Activated T-cell treated with anti-CD3 and anti-CD28 coated beads, Interleukin-2, amount 50 U/mL, for 72 hours (primary cell): ENCODE measurements around the gene P2RX4. TPM values are rescaled to one million over a fixed set of nuclear protein-coding genes. Genes with fewer than 3 reads are reported as not detected.
"Not testable (repeated sequence)": the region's sequence is repeated elsewhere in the genome, so short reads cannot be mapped to it uniquely, and the experiment has no call there.

ENCODE experiments used
- ATAC-seq, 2 donors: fragments of 150-1000 bp; cut with Tn5 transposase; replicated peaks in 1 of 2; 2 replicates each; pipeline ENCODE4 v1.10.0; 2021; ENCODE audit warnings: moderate library complexity in 2 of 2, mild to moderate bottlenecking in 1 of 2
- DNase-seq, 2 donors: peaks; one replicate each; pipeline ENCODE4 v3.0.0; 2021 to 2022; ENCODE audit warnings: mixed read lengths in 1 of 2
- H3K27ac Mint-ChIP-seq: one replicate; pipeline ENCODE4 v1.8.0; 2022; ENCODE audit warnings: mild to moderate bottlenecking, moderate library complexity, mixed read lengths
- H3K27me3 Mint-ChIP-seq: one replicate; pipeline ENCODE4 v1.8.0; 2022; ENCODE audit warnings: low read depth, mixed read lengths
- H3K36me3 Mint-ChIP-seq, 2 donors: one replicate each; pipeline ENCODE4 v1.8.0; 2022; ENCODE audit warnings: mixed read lengths in 2 of 2, mild to moderate bottlenecking in 1 of 2; ENCODE audit not compliant: insufficient read depth in 2 of 2
- H3K4me1 Mint-ChIP-seq: one replicate; pipeline ENCODE4 v1.8.0; 2022; ENCODE audit warnings: low read depth, mixed read lengths
- H3K4me3 Mint-ChIP-seq, 2 donors: one replicate each; pipeline ENCODE4 v1.8.0; 2022; ENCODE audit warnings: mild to moderate bottlenecking in 2 of 2, mixed read lengths in 2 of 2, moderate library complexity in 2 of 2
- H3K9me3 Mint-ChIP-seq, 2 donors: one replicate each; pipeline ENCODE4 v1.8.0; 2022; ENCODE audit warnings: mixed read lengths in 2 of 2
- total RNA-seq, 2 donors: library from RNA; stranded (reverse); gene quantifications; one replicate each; pipeline ENCODE4 v1.2.3, GENCODE V29; 2022

Gene P2RX4
- total RNA-seq, 2 donors from 2014 or later, result 29.7 to 35.1 TPM

DNA sequence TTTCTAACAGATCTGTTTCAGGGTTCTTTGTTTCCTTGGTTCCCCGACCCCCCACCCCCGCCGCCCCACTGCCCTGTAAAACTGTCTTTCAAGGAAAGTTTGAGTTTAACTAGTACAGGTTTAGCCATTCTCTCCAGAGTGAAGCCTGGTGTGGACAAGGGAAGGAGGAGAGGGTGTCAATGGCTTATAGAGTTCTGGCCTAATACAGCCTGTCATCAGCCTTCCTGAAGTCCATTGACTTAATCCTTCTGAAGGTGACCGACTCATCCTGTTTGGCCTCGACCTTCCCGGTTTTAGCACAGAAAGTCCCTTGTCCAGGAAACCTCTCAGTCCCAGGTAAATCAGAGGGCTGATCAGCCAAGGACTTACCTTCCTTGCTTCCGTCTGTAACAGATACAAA lies 11.0 kb upstream of the P2RX4 start:
- Mint-ChIP-seq H3K27me3 (no peaks in the 10 kb centered on the region), H3K4me3 (no peak overlapping the region), H3K36me3 (no peaks in the 10 kb centered on the region), H3K27ac (no peak overlapping the region), H3K4me1 (peaks cover 8% of the 10 kb centered on the region), H3K9me3 (no peaks in the 10 kb centered on the region)
- DNase-seq (no peak), ATAC-seq (no peak)

DNA sequence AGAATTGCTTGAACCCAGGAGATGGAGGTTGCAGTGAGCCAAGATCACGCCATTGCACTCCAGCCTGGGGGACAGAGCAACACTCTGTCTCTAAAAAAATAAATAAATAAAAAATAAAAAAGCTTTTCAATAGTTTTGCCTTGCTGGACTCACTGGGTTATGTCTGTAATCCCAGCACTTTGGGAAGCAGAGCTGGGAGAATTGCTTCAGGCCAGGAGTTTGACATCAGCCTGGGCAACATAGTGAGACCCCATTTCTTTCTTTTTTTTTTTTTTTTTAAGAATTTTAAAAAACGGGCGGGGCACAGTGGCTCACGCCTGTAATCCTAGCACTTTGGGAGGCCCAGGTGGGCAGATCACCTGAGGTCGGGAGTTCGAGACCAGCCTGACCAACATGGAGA lies 8.8 kb upstream of the P2RX4 start:
- not testable (repeated sequence) for H3K27ac Mint-ChIP-seq, ATAC-seq, H3K36me3 Mint-ChIP-seq, H3K4me3 Mint-ChIP-seq, H3K9me3 Mint-ChIP-seq, H3K27me3 Mint-ChIP-seq, DNase-seq, H3K4me1 Mint-ChIP-seq

DNA sequence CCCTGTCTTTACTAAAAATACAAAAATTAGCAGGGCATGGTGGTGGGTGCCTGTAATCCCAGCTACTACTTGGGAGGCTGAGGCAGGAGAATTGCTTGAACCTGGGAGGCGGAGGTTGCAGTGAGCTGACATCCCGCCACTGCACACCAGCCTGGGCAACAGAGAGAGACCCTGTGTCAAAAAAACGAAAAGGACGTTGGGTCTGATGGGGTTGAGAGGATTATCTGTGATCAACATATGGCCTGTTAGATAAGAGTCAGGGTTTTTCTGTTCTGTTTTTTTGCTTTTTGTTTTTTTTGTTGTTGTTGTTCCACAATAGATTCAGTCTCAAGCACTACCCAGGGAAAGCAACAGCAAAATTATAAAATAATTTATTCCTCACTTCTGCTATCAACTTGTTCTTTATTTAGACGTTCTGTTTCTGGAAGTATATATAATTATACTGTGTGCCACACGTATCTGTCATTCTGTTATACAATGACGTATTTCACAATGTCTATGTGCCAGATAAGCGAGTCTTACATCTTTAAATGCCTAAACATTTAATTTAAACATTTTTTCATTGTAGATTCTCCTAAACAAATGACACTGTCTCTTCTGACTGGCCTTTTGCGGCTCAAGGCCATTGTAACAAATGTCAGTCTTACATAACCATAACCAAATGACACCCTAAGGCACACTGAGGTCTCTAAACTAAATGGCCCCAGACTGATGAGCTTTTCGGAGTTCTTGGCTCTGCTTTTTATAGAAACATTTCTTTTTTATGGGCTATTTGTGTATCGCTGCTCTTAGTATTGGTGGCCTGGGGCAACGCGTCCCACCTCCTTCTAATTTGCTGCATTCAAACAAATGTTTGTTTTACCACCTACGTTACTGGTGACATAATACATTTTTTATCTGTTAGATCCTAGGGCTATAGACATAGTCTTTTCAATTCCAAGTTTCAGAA lies 7.2 kb upstream of the P2RX4 start:
- Mint-ChIP-seq H3K27me3 (no peaks in the 10 kb centered on the region), H3K36me3 (no peaks in the 10 kb centered on the region), H3K4me3 (no peak overlapping the region), H3K27ac (no peak overlapping the region), H3K4me1 (no peaks in the 10 kb centered on the region), H3K9me3 (no peaks in the 10 kb centered on the region)
- no peak for DNase-seq
- no peak for ATAC-seq

DNA sequence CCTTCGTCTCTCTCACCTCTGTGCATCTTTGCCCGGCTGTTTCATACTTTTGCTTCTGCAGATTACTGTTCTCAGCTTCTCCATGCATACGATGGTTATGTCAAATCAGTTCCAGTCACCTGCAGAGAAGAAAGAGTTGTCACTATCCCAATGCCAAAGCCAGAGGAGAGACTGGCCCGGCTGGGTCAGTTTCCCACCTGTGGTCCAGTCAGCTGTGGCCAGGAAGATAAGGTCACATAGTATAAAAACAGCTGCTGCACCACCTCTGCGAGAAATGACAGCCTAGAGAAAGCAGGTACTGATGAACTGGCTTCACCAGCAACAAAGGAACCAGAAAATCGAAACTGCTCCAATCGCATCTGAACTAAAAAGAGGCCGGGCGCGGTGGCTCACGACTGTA lies 6.4 kb upstream of the P2RX4 start:
- H3K27ac Mint-ChIP-seq, result no peak overlapping the region
- H3K4me3 Mint-ChIP-seq, result no peak overlapping the region
- DNase-seq (no peak), ATAC-seq (no peak)
- no peaks in the 10 kb centered on the region for H3K27me3 Mint-ChIP-seq
- H3K36me3 Mint-ChIP-seq, result no peaks in the 10 kb centered on the region
- H3K9me3 Mint-ChIP-seq, result no peaks in the 10 kb centered on the region
- no peaks in the 10 kb centered on the region for H3K4me1 Mint-ChIP-seq

DNA sequence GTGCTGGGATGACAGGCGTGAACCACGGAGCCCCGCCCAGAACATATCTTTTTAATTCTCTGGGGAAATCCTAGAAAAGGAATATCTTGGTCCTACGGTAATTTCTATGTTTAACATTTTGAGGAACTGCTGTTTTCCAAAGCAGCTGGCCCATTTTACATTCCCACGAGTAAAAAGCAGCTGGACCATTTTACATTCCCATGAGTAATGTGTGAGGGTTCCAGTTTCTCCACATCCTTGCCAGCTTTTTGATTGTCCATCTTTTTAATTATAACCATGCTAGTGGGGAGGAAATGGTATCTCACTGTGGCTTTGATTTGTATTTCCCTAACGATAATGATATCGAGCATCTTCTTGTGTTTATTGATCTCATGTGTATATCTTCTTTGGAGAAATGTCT lies 4.4 kb upstream of the P2RX4 start:
- Mint-ChIP-seq H3K9me3 (no peaks in the 10 kb centered on the region), H3K4me3 (no peak overlapping the region), H3K36me3 (no peaks in the 10 kb centered on the region), H3K27me3 (no peaks in the 10 kb centered on the region), H3K27ac (no peak overlapping the region), H3K4me1 (peaks cover 1% of the 10 kb centered on the region)
- DNase-seq, result no peak
- ATAC-seq, result no peak

DNA sequence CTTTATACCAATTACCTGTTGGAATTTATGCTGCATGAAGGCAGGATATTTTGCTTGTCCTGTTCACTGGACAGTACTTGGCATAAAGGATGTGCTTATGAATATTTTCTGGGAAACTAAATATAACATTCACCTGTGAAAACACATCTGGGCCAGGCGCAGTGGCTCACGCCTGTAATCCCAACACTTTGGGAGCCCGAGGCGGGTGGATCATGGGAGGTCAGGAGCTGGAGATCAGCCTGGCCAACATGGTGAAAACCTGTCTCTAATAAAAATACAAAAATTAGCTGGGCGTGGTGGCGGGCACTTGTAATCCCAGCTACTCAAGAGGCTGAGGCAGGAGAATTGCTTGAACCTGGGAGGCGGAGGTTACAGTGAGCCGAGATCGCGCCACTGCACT lies 1.4 kb upstream of the P2RX4 start:
- H3K4me3 Mint-ChIP-seq, result peak overlapping the region; percentile 42 to 88
- ATAC-seq, H3K36me3 Mint-ChIP-seq, DNase-seq, H3K9me3 Mint-ChIP-seq, H3K27me3 Mint-ChIP-seq, H3K27ac Mint-ChIP-seq: not testable (repeated sequence)
- peaks cover 11% of the 10 kb centered on the region for H3K4me1 Mint-ChIP-seq

DNA sequence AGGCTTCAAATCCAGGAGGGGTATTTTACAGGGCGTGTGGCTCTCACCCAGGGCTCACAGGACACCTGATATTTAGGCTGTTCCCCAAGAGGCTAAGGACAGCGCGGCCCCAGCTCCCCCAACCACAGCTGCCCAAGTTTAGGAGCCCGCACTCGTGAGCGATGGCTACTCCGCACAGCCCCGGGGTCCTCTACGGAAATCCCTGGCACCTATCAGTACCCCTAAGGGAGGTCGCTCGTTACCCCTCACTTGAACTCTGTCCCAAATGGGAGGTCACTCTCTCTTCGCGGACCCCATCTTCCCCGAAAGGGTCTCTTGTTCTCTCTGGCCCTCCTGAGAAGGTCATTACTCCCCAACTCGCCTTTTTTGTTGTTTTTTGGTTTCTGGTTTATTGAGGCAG lies 708 bp upstream of the P2RX4 start:
- Mint-ChIP-seq H3K36me3 (no peaks in the 10 kb centered on the region), H3K4me1 (peaks cover 17% of the 10 kb centered on the region), H3K27me3 (no peaks in the 10 kb centered on the region), H3K4me3 (peak overlapping the region; percentile 88 to 92), H3K27ac (peak overlapping the region; percentile 82), H3K9me3 (no peaks in the 10 kb centered on the region)
- ATAC-seq (no peak), DNase-seq (no peak)

DNA sequence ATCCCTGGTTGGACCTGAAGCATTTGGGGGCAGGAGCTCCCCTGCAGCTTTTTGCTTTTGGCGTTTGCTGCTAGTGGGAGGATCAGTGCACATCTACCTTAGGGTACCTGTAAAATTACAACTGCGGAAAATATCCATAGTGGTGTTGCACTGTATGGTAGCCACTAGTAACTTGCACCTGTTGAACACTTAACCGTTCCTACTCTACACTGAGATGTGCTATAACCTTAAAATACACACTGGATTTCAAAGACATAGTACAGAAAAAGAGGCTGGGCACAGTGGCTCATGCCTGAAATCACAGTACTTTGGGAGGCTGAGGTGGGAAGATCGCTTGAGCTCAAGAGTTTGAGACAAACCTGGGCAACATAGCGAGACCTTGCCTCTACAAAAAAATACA lies 2.9 kb downstream of the P2RX4 start:
- Mint-ChIP-seq H3K4me1 (peaks cover 27% of the 10 kb centered on the region), H3K27ac (peak overlapping the region; percentile 65), H3K4me3 (peak overlapping the region in 1 of 2 donors; percentile 32)

DNA sequence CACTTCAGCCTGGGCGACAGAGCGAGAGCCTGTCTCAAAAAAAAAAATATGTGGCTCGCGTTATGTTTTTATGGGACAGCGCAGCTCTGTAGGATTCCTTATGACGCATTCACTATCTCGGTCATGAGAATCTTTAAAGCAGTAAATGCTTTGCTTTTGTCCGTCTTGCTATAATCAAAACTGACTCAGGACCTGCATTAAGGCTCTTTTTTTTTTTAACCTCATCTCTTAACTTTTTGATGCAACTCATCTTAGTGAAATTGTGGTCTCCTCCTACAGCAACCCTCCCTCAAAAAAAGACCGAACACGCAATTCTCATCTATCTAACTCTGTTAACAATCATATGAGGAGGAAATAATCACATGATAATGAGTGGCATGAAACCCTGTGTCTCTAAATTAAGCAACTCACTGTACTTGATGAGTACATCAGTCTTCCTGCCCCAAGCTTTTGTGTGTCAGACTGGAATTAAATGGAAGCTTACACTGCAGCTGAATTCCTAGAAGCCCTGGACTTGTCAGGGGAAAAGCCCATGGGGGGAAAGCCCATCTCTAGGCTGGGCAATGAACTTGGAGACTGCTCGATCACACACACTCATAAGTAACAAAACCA lies 4.3 kb downstream of the P2RX4 start:
- Mint-ChIP-seq H3K4me3 (peak overlapping the region; percentile 27 to 29), H3K27ac (peak overlapping the region; percentile 20), H3K9me3 (no peaks in the 10 kb centered on the region), H3K4me1 (peaks cover 27% of the 10 kb centered on the region), H3K27me3 (no peaks in the 10 kb centered on the region), H3K36me3 (peaks cover 0 to 3% of the 10 kb centered on the region in 2 donors)
- DNase-seq (peak; percentile 26 to 43), ATAC-seq (peak; percentile 24 to 56)

More for the DNA sequence above, 2.9 kb downstream of the P2RX4 start:
- no peaks in the 10 kb centered on the region for H3K9me3 Mint-ChIP-seq
- DNase-seq (no peak), ATAC-seq (no peak)
- no peaks in the 10 kb centered on the region for H3K27me3 Mint-ChIP-seq
- H3K36me3 Mint-ChIP-seq, result peaks cover 0 to 3% of the 10 kb centered on the region in 2 donors

DNA sequence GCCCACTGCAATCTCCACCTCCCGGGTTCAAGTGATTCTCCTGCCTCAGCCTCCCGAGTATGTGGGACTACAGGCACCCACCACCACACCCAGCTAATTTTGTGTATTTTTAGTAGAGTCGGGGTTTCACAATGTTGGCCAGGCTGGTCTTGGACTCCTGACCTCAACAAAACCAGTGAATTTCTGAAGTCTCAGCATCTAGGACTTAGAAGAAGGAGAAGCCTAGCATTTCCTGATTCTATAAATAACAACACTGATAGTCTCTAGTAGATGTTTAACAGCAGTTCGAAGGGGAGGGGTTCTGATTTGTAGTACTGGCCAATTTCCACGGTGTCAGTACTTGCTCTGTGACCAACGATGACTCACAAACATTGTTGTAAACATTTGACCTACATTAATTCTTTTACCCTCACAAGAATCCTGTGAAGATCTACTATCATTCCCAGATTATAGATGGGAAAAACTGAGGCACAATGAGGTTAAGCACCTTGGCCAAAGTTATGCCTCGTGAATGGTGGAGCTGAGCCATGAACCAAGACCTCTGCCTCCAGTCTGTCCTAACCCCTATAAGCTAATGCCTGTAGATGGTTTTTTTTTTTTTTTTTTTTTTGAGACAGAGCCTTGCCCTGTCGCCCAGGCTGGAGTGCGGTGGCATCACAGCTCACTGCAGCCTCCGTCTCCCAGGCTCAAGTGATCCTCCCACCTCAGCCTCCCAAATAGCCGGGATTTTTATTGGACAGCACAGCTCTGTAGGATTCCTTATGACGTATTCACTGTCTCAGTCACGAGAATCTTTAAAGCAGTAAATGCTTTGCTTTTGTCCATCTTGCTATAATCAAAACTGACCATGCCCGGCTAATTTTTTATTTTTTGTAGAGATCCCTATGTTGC lies 5.2 kb downstream of the P2RX4 start:
- peak in 1 of 2 donors; percentile 22 for ATAC-seq
- no peaks in the 10 kb centered on the region for H3K9me3 Mint-ChIP-seq
- H3K27me3 Mint-ChIP-seq, result no peaks in the 10 kb centered on the region
- H3K4me1 Mint-ChIP-seq, result peaks cover 27% of the 10 kb centered on the region
- DNase-seq, result no peak
- peak overlapping the region in 1 of 2 donors; percentile 29 for H3K4me3 Mint-ChIP-seq
- peak overlapping the region; percentile 72 for H3K27ac Mint-ChIP-seq
- H3K36me3 Mint-ChIP-seq, result peaks cover 0 to 4% of the 10 kb centered on the region in 2 donors

DNA sequence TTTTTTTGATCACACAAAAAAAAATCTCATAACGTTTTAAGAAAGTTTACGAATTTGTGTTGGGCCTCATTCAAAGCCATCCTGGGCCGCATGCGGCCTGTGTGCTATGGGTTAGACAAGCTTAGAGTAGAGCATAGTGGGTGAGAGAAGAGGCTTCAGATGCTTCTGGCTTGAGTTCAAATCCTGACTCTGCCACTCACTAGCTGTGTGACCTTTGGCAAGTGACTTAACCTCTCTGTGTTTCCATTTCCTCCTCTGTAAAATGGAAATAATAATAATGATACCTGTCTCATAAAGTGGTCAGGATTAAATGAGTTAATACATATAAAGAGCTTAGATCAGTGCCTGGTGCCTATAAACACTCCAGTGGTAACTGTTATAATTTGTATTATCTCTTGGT lies 6.2 kb downstream of the P2RX4 start:
- DNase-seq (no peak), ATAC-seq (no peak)
- Mint-ChIP-seq H3K27me3 (no peaks in the 10 kb centered on the region), H3K27ac (no peak overlapping the region), H3K9me3 (no peaks in the 10 kb centered on the region), H3K4me3 (no peak overlapping the region), H3K4me1 (peaks cover 20% of the 10 kb centered on the region), H3K36me3 (peaks cover 0 to 4% of the 10 kb centered on the region in 2 donors)

DNA sequence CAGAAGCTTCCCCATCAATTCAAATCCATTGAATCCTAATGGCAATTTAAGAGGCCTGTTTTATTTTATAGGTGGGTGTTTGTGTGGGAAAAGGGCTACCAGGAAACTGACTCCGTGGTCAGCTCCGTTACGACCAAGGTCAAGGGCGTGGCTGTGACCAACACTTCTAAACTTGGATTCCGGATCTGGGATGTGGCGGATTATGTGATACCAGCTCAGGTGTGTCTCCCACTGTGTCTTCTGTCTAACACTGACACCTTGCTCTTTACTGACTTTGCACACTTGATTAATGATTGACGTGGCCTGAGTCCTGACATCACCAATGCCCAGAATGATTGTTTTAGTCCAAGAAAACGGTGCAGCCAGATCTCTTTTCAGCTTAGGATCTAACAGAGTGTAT lies 7.1 kb downstream of the P2RX4 start:
- H3K27me3 Mint-ChIP-seq, result no peaks in the 10 kb centered on the region
- DNase-seq (no peak), ATAC-seq (no peak)
- peaks cover 16% of the 10 kb centered on the region for H3K4me1 Mint-ChIP-seq
- peaks cover 0 to 6% of the 10 kb centered on the region in 2 donors for H3K36me3 Mint-ChIP-seq
- H3K27ac Mint-ChIP-seq, result no peak overlapping the region
- no peaks in the 10 kb centered on the region for H3K9me3 Mint-ChIP-seq
- H3K4me3 Mint-ChIP-seq, result no peak overlapping the region

DNA sequence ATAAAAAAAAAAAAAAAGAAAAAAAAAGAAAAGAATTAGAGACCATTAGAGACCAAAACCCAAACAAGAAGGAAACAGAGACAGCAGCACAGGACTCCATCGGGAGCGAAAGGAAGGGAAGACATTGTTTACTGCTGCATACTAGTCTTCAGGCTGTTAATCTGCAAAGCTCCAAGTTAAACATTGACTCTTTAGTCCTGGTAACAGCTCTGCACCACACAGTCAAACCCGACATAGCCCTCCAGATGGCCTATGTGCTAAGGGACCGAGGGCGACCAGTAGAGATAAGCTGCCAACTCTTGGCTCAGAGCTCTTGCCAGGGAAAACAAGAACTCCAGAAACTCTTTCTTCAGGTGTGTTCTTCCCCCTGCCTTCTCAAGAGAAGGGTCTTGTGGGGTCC lies 7.8 kb downstream of the P2RX4 start:
- H3K4me1 Mint-ChIP-seq, result peaks cover 18% of the 10 kb centered on the region
- ATAC-seq, result no peak
- no peaks in the 10 kb centered on the region for H3K27me3 Mint-ChIP-seq
- H3K9me3 Mint-ChIP-seq, result no peaks in the 10 kb centered on the region
- DNase-seq, result no peak
- peaks cover 2 to 12% of the 10 kb centered on the region in 2 donors for H3K36me3 Mint-ChIP-seq
- H3K4me3 Mint-ChIP-seq, result no peak overlapping the region
- no peak overlapping the region for H3K27ac Mint-ChIP-seq
